ENCODE data around the gene PTPRK. TPM values are rescaled to one million over a fixed set of nuclear protein-coding genes. Genes with fewer than 3 reads are reported as not detected.
A peak's percentile ranks its signal among the peaks of the same experiment; 100 is the strongest.

Gene PTPRK
- polyA plus RNA-seq, 1 donor (not counting 4 experiments of a cell fraction or from before 2014, with no cell fraction given): 52.7 TPM

- Histone ChIP-seq H3K9me3 (ENCODE audit: control insufficient read depth, low read depth, low read length) (no peaks in the 10 kb centered on the region), H3K4me2 (ENCODE audit: control insufficient read depth, extremely low read depth, insufficient read depth, low read depth, low read length) (no peak overlapping the region), H3K9me1 (ENCODE audit: control insufficient read depth, extremely low read depth, insufficient read depth, low read length) (no peaks in the 10 kb centered on the region), H4K20me1 (ENCODE audit: control insufficient read depth, extremely low read depth, insufficient read depth, low read length) (no peaks in the 10 kb centered on the region), H3K9ac (ENCODE audit: control insufficient read depth, extremely low read depth, insufficient read depth, low read length) (no peak overlapping the region), H3K36me3 (ENCODE audit: control insufficient read depth in 2 of 2, extremely low read depth in 1 of 2, insufficient read depth in 2 of 2, low read length in 2 of 2) (peaks cover 3 to 4% of the 10 kb centered on the region in 2 experiments), H3K4me1 (ENCODE audit: control insufficient read depth, extremely low read depth, insufficient read depth, low read length) (no peaks in the 10 kb centered on the region), H3K4me3 (ENCODE audit: control insufficient read depth in 2 of 3, extremely low read depth in 1 of 3, insufficient read depth in 2 of 3, low read depth in 1 of 3, low read length in 3 of 3) (no peak overlapping the region), H2AFZ (ENCODE audit: control insufficient read depth, low read length) (no peak overlapping the region), H3K27ac (ENCODE audit: control insufficient read depth, insufficient read depth, low read length) (no peak overlapping the region), H3K27me3 (ENCODE audit: control insufficient read depth, extremely low read depth, insufficient read depth, low read length) (no peaks in the 10 kb centered on the region), H3K79me2 (ENCODE audit: control insufficient read depth, insufficient read depth, low read length) (no peaks in the 10 kb centered on the region)
- dilution Hi-C loops (cut with MboI; ENCODE audit: extremely low pct_ligation_motif_present, low sequenced_read_pairs): no loop called here
- FAIRE-seq (peak; percentile 53), DNase-seq (ENCODE audit: low read depth, low spot score) (no peak)
- TF ChIP-seq CTCF (optimal IDR thresholded peaks at IDR 0.05 in 1 of 3, IDR thresholded peaks at IDR 0.05 in 1 of 3, conservative IDR thresholded peaks at IDR 0.05 in 1 of 3; ENCODE audit: extremely low read depth in 1 of 3, insufficient read depth in 2 of 3, low read length in 3 of 3) (no peak), EZH2 (IDR thresholded peaks at IDR 0.05; ENCODE audit: low read length) (no peak)
Measured at GRCh38 chr6:127998985-127999384, 521.4 kb downstream of the PTPRK start.

- FAIRE-seq (no peak), DNase-seq (ENCODE audit: low read depth, low spot score) (no peak)
- no peaks in the 10 kb centered on the region for H3K9me3 ChIP-seq (ENCODE audit: control insufficient read depth, low read depth, low read length)
- H3K9ac ChIP-seq (ENCODE audit: control insufficient read depth, extremely low read depth, insufficient read depth, low read length): no peak overlapping the region
- dilution Hi-C loops (cut with MboI; ENCODE audit: extremely low pct_ligation_motif_present, low sequenced_read_pairs): no loop called here
- no peaks in the 10 kb centered on the region for H3K27me3 ChIP-seq (ENCODE audit: control insufficient read depth, extremely low read depth, insufficient read depth, low read length)
- H3K27ac ChIP-seq (ENCODE audit: control insufficient read depth, insufficient read depth, low read length): no peak overlapping the region
- H3K4me3 ChIP-seq (ENCODE audit: control insufficient read depth in 2 of 3, extremely low read depth in 1 of 3, insufficient read depth in 2 of 3, low read depth in 1 of 3, low read length in 3 of 3): no peak overlapping the region
- H4K20me1 ChIP-seq (ENCODE audit: control insufficient read depth, extremely low read depth, insufficient read depth, low read length): no peaks in the 10 kb centered on the region
- peaks cover 3 to 7% of the 10 kb centered on the region in 2 experiments for H3K36me3 ChIP-seq (ENCODE audit: control insufficient read depth in 2 of 2, extremely low read depth in 1 of 2, insufficient read depth in 2 of 2, low read length in 2 of 2)
- TF ChIP-seq CTCF (optimal IDR thresholded peaks at IDR 0.05 in 1 of 3, IDR thresholded peaks at IDR 0.05 in 1 of 3, conservative IDR thresholded peaks at IDR 0.05 in 1 of 3; ENCODE audit: extremely low read depth in 1 of 3, insufficient read depth in 2 of 3, low read length in 3 of 3): no peak
- TF ChIP-seq EZH2 (IDR thresholded peaks at IDR 0.05; ENCODE audit: low read length): no peak
- no peak overlapping the region for H3K4me2 ChIP-seq (ENCODE audit: control insufficient read depth, extremely low read depth, insufficient read depth, low read depth, low read length)
- no peaks in the 10 kb centered on the region for H3K4me1 ChIP-seq (ENCODE audit: control insufficient read depth, extremely low read depth, insufficient read depth, low read length)
- H3K79me2 ChIP-seq (ENCODE audit: control insufficient read depth, insufficient read depth, low read length): no peaks in the 10 kb centered on the region
- H2AFZ ChIP-seq (ENCODE audit: control insufficient read depth, low read length): no peak overlapping the region
- no peaks in the 10 kb centered on the region for H3K9me1 ChIP-seq (ENCODE audit: control insufficient read depth, extremely low read depth, insufficient read depth, low read length)
Measured at GRCh38 chr6:127997496-127998164, 522.8 kb downstream of the PTPRK start.

All from keratinocyte (primary cell).